Measurements from ENCODE around the gene SPTBN1. TPM values are rescaled to one million over a fixed set of nuclear protein-coding genes. Genes with fewer than 3 reads are reported as not detected.
A peak's percentile ranks its signal among the peaks of the same experiment; 100 is the strongest.

Gene SPTBN1
- total RNA-seq, 1 experiment from 2014 or later: 81.0 TPM

GRCh38 chr2:54595161-54595803 is 139.2 kb downstream of the SPTBN1 start:
- in situ Hi-C loops (cut with HindIII; ENCODE audit: low sequenced_read_pairs): no loop called here
- no peak for DNase-seq (ENCODE audit: low spot score)

- in situ Hi-C loops (cut with HindIII; ENCODE audit: low sequenced_read_pairs): no loop called here
These were observed 140.1 kb downstream of the SPTBN1 start for GRCh38 chr2:54595999-54596902.

GRCh38 chr2:54597153-54597848 is 141.2 kb downstream of the SPTBN1 start:
- DNase-seq (ENCODE audit: low spot score): peak; percentile 92
- in situ Hi-C loops (cut with HindIII; ENCODE audit: low sequenced_read_pairs): no loop called here

More at GRCh38 chr2:54595999-54596902, 140.1 kb downstream of the SPTBN1 start:
- DNase-seq (ENCODE audit: low spot score): no peak

- DNase-seq (ENCODE audit: low spot score): no peak
- in situ Hi-C loops (cut with HindIII; ENCODE audit: low sequenced_read_pairs): no loop called here
These were observed 142.5 kb downstream of the SPTBN1 start for GRCh38 chr2:54598347-54599325.

GRCh38 chr2:54599326-54599710 is 143.2 kb downstream of the SPTBN1 start:
- in situ Hi-C loops (cut with HindIII; ENCODE audit: low sequenced_read_pairs): no loop called here
- DNase-seq (ENCODE audit: low spot score): no peak

GRCh38 chr2:54599914-54600313 is 143.8 kb downstream of the SPTBN1 start:
- DNase-seq (ENCODE audit: low spot score): no peak
- in situ Hi-C loops (cut with HindIII; ENCODE audit: low sequenced_read_pairs): no loop called here

- no peak for DNase-seq (ENCODE audit: low spot score)
- in situ Hi-C loops (cut with HindIII; ENCODE audit: low sequenced_read_pairs): no loop called here
These were observed 145.2 kb downstream of the SPTBN1 start for GRCh38 chr2:54601339-54601738.

GRCh38 chr2:54602736-54603322 is 146.7 kb downstream of the SPTBN1 start:
- no peak for DNase-seq (ENCODE audit: low spot score)
- in situ Hi-C loops (cut with HindIII; ENCODE audit: low sequenced_read_pairs): no loop called here

- in situ Hi-C loops (cut with HindIII; ENCODE audit: low sequenced_read_pairs): no loop called here
- no peak for DNase-seq (ENCODE audit: low spot score)
These were observed 147.2 kb downstream of the SPTBN1 start for GRCh38 chr2:54603357-54603756.

- in situ Hi-C loops (cut with HindIII; ENCODE audit: low sequenced_read_pairs): no loop called here
- DNase-seq (ENCODE audit: low spot score): no peak
These were observed 147.7 kb downstream of the SPTBN1 start for GRCh38 chr2:54603796-54604195.

GRCh38 chr2:54604871-54605270 is 148.7 kb downstream of the SPTBN1 start:
- DNase-seq (ENCODE audit: low spot score): no peak
- in situ Hi-C loops (cut with HindIII; ENCODE audit: low sequenced_read_pairs): no loop called here

- no peak for DNase-seq (ENCODE audit: low spot score)
- in situ Hi-C loops (cut with HindIII; ENCODE audit: low sequenced_read_pairs): no loop called here
These were observed 149.7 kb downstream of the SPTBN1 start for GRCh38 chr2:54605836-54606235.

GRCh38 chr2:54606393-54606958 is 150.3 kb downstream of the SPTBN1 start:
- in situ Hi-C loops (cut with HindIII; ENCODE audit: low sequenced_read_pairs): no loop called here

GRCh38 chr2:54608224-54608623 is 152.1 kb downstream of the SPTBN1 start:
- in situ Hi-C loops (cut with HindIII; ENCODE audit: low sequenced_read_pairs): no loop called here
- DNase-seq (ENCODE audit: low spot score): no peak

More at GRCh38 chr2:54606393-54606958, 150.3 kb downstream of the SPTBN1 start:
- DNase-seq (ENCODE audit: low spot score): peak; percentile 69

- DNase-seq (ENCODE audit: low spot score): no peak
- in situ Hi-C loops (cut with HindIII; ENCODE audit: low sequenced_read_pairs): no loop called here
These were observed 153.1 kb downstream of the SPTBN1 start for GRCh38 chr2:54609241-54609640.

GRCh38 chr2:54609647-54610046 is 153.5 kb downstream of the SPTBN1 start:
- no peak for DNase-seq (ENCODE audit: low spot score)
- in situ Hi-C loops (cut with HindIII; ENCODE audit: low sequenced_read_pairs): no loop called here

GRCh38 chr2:54610700-54611099 is 154.6 kb downstream of the SPTBN1 start:
- no peak for DNase-seq (ENCODE audit: low spot score)
- in situ Hi-C loops (cut with HindIII; ENCODE audit: low sequenced_read_pairs): no loop called here
